Suppressor macrophage treated with lipopolysaccharide for 4 hours (primary cell): ENCODE measurements around the gene MOBP.

Experiments used
- DNase-seq: peaks from one replicate; pipeline ENCODE4 v3.0.0-alpha.2; 2020

Gene MOBP

GRCh38 chr3:39501059-39501458 lies 33.6 kb downstream of the MOBP start:
- DNase-seq = no peak

- DNase-seq = no peak
Measured at GRCh38 chr3:39501968-39502837, 34.7 kb downstream of the MOBP start.

- DNase-seq = no peak
Measured at GRCh38 chr3:39502838-39503145, 35.3 kb downstream of the MOBP start.

DNA sequence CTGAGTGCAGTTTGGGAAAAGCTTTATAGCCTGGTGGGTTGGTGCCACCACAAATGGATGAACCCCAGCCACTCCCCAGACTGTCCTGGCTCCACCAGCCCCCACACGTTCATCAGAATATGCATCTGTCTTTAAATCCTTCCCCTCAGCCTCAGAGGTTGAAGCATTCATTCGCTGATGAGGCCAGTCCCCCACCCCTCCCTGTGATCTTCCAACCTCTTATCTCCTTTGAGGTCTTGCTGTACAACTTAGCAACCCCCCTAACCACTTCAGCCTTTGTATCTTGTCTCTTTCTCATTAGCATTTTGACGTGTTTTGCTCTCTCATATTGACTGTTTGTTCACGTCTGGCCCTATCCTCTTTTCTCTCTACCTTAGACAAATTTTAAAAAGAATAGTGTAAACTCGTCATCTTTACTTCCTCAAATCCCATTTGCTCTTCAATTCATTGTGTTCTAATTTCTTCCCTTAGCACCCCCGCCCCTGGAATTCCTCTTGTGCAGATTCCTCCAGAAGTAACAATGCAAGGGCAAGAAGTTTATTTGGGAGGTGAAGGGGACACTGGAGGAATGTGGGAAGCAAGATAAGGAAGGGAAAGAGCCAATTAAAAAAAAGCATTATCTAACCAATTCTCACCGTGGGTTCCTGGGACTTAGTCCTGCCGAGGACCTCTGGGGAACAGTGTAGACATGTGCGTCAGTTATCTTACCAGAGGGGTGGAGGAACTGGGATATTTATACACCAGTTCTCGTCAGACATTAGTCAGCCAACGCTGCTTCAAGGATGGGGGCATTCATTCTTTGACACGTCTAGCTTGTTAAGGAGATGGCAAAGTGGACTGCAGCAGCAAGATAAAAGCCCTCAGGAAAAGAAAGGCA lies 38.6 kb downstream of the MOBP start:
- DNase-seq = no peak

DNA sequence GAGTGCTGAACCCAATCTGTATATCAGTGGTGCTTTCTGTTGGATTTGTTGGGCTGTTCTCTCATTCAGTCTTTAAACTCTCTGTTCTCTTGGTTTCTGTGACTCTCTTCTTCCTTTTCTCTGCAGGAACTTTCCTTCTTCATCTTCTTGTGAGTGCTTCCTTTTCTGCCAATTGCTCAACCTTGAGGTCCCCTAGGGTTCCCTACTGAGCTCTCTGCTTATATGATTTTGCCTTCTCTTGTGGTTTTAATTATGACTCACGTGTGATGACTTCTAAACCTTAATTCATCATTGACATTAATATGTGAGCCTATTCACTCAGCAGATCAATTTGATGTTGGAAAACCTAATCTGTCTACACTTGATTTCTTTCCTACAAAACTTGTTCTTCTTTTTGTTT lies 39.4 kb downstream of the MOBP start:
- DNase-seq = no peak

GRCh38 chr3:39513791-39514369 lies 46.4 kb downstream of the MOBP start:
- DNase-seq = no peak

- DNase-seq = no peak
Measured at GRCh38 chr3:39515681-39516441, 48.4 kb downstream of the MOBP start.

- DNase-seq = no peak
Measured at GRCh38 chr3:39519103-39519502, 51.6 kb downstream of the MOBP start.

DNA sequence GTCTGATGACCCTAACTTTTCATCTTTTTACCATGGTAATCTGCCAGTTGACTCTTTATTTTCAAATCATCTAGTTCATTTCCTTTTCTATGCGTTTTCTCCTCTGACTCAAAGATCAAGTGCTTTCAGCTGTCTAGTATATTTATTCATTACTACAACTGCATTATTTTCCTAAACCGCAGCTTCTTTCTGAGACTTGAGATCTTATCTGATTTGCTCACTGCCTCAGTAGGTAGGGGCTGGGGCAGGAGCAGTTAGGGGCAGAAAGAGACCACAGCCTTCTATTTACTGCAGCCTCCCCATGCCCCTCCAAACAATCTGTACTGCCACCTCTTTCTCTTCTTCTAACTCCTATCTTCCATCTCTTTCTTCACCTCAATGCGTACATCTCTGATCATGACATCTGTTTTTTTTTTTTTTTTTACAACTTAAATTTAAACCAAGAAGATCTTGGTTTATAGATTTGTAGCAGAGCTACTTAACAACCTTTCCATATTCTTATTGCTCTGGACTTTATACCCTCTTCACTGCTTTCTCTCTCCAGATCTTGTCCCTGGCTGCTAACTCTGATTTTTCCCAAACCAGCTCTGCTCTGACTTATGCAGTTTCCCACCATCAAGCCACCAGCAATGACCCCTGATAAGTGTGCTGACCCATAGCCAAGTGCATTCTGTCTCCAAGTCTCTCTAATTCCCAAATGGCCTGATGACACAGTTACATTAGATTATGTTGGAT lies 52.2 kb downstream of the MOBP start:
- no peak for DNase-seq

GRCh38 chr3:39521456-39521855 lies 54.0 kb downstream of the MOBP start:
- DNase-seq = no peak

- DNase-seq = no peak
Measured at GRCh38 chr3:39524107-39524506, 56.6 kb downstream of the MOBP start.

- no peak for DNase-seq
Measured at GRCh38 chr3:39528844-39529243, 61.4 kb downstream of the MOBP start.

- no peak for DNase-seq
Measured at GRCh38 chr3:39529577-39529976, 62.1 kb downstream of the MOBP start.

DNA sequence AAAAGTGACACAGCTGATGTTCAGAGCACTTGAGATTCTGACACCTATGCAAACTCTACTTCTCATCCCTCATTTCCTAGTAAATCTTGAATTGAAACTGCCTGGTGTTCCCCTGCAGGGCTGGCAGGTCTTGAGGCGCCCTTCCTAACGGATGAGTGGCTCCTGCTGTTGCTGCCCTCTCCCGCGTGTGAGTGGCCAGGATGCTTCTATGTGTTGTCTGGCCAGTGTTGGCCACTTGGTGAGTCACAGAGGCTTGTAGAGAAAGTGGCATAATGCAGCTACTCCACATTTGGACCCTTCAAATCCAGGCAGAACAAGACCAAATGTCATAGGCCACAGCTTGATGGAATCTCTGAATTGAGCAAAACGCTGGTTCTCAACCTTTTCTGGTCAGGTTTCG lies 63.6 kb downstream of the MOBP start:
- no peak for DNase-seq

- DNase-seq = no peak
Measured at GRCh38 chr3:39531665-39532064, 64.2 kb downstream of the MOBP start.

DNA sequence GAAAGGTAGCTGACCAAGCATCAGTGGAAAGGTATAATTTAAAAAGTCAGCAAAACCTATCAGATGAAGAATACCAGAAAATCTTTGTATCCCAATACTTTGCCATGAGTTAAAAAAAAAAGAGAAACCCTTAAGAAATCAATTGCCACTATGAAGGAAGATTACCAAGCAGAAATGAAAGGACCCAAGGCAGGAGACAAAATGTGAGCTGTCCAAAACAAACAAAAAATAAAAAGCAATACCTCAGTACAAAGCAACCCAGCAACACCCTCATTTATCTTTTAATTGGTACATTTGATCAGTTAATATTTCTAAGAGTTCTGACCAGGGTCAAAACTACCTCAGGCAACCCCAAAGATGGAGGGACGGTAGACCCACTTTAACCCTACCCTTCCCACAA lies 65.3 kb downstream of the MOBP start:
- DNase-seq = no peak

- no peak for DNase-seq
Measured at GRCh38 chr3:39533226-39533625, 65.7 kb downstream of the MOBP start.

- DNase-seq = no peak
Measured at GRCh38 chr3:39540162-39540921, 72.9 kb downstream of the MOBP start.

- DNase-seq = no peak
Measured at GRCh38 chr3:39541442-39541841, 74.0 kb downstream of the MOBP start.

DNA sequence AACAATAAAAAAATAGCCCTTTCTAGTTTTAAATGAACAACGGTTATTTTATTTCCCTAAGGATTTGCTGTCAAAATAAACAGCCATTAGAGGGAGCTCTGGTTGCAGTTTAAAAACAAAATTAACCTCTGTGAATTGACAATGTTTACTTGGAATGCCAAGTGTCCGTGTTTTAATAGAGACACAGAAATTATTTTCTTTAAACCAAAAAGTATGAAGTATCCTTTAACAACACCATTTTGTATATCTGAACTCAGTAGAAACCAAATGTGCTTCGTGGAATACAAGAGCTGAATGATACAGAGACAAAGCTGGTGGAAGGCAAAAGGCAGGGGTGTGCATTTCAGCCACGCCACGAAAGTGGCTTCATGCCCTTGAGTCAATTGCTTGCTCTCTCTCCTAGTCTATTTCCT lies 74.4 kb downstream of the MOBP start:
- DNase-seq = peak; percentile 14

- DNase-seq = no peak
Measured at GRCh38 chr3:39542588-39542988, 75.1 kb downstream of the MOBP start.

GRCh38 chr3:39548282-39548681 lies 80.8 kb downstream of the MOBP start:
- no peak for DNase-seq
